HFF-Myc (cell line): ENCODE results near the gene HS1BP3.

Experiments
- DNase-seq: peaks from one replicate; pipeline ENCODE4 v3.0.0-alpha.2; 2011; ENCODE audit warnings: low read depth; ENCODE audit errors: extremely low read depth
- H3K4me3 ChIP-seq: replicated peaks from 2 replicates; pipeline ENCODE4 v1.5.1; 2011; ENCODE audit warnings: low read depth, mild to moderate bottlenecking, control low read depth, low read length
- TF ChIP-seq, protein P1 (sequence below): IDR thresholded peaks from 2 replicates; pipeline ENCODE4 v1.5.1; 2012; ENCODE audit warnings: mild to moderate bottlenecking, low read depth, low read length, control low read depth; ENCODE audit errors: missing control alignments

The HS1BP3 gene

GRCh38 chr2:20616341-20616871 lies 34.5 kb downstream of the HS1BP3 start:
- DNase-seq: no peak
- H3K4me3 ChIP-seq: no peak overlapping the region
- TF ChIP-seq, protein P1, sequence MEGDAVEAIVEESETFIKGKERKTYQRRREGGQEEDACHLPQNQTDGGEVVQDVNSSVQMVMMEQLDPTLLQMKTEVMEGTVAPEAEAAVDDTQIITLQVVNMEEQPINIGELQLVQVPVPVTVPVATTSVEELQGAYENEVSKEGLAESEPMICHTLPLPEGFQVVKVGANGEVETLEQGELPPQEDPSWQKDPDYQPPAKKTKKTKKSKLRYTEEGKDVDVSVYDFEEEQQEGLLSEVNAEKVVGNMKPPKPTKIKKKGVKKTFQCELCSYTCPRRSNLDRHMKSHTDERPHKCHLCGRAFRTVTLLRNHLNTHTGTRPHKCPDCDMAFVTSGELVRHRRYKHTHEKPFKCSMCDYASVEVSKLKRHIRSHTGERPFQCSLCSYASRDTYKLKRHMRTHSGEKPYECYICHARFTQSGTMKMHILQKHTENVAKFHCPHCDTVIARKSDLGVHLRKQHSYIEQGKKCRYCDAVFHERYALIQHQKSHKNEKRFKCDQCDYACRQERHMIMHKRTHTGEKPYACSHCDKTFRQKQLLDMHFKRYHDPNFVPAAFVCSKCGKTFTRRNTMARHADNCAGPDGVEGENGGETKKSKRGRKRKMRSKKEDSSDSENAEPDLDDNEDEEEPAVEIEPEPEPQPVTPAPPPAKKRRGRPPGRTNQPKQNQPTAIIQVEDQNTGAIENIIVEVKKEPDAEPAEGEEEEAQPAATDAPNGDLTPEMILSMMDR: no peak

- TF ChIP-seq, protein P1: no peak
- no peak overlapping the region for H3K4me3 ChIP-seq
- no peak for DNase-seq
Measured at GRCh38 chr2:20615466-20616241, 35.2 kb downstream of the HS1BP3 start.

DNA sequence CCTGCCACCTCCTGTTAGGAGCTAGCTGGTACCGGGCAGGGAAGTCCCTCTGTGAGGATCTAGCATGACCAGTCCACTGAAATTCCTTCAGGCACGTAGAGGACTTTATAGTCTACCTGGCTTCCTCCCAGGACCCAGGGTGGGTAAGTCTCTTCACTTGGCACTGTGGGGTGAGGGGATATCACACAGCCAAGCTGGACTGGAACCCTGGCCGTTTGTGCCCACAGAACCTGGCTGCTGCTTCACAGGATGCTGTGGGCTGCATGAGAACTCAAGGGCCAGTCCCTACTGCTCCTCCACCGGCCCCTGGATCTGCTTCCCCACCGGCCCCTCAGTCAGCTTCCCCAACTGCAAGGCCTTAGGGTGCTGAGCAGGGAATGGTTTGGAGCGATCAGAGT lies 35.8 kb downstream of the HS1BP3 start:
- H3K4me3 ChIP-seq: no peak overlapping the region
- DNase-seq: no peak
- TF ChIP-seq, protein P1: no peak

- no peak for DNase-seq
- no peak overlapping the region for H3K4me3 ChIP-seq
- TF ChIP-seq, protein P1: no peak
Measured at GRCh38 chr2:20614201-20615067, 36.5 kb downstream of the HS1BP3 start.

DNA sequence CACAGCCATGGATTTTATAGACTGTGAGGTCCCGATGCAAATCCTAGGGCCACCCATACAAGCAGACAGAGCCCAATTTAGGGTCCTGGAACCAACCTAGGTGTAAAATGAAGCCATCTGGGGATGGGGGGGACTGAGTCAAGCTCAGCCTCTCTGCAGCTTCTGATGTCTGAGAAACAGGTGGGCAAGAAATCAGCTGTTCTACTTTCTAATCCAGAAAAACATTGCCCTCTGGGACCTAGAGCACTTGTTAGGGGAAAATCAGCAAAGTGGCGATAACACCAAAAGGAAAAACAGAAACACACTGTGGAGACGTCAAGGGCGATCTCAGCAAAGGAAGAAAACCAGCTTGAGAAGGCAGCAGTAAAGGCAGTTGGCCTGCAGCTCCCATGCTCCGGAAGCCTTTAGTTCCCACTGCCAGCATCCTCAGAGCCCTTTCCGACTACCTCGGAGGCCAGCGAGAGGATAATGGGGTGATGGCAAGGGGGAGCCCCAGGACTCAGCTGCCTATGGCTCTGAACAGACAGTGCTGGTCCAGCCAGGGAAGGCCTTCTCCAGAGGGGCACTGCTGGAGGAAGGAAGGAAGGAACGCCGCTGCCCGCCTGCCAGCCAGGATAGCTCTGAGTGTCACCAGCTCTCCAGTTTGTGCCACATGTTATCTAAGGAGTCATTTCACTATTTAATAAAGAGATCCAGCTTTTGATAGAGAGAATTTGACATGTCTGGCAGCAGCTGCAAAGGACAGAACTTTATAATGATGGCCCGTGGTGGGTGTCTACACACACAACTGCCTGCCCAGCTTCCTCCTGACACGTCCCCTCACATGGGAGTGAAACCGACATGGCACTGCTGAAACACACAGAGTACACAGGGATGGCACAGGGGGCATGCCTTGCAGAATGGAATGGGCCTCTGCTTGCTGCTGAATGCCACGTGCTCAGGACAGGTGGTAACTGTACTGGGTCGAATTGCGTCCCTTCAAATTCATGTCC lies 37.7 kb downstream of the HS1BP3 start:
- DNase-seq: no peak
- TF ChIP-seq, protein P1: no peak
- no peak overlapping the region for H3K4me3 ChIP-seq

GRCh38 chr2:20611844-20612356 lies 39.0 kb downstream of the HS1BP3 start:
- TF ChIP-seq, protein P1: no peak
- DNase-seq: no peak
- H3K4me3 ChIP-seq: no peak overlapping the region
